Measurements from ENCODE around the gene MMP27. TPM values are rescaled to one million over a fixed set of nuclear protein-coding genes. Genes with fewer than 3 reads are reported as not detected.

The MMP27 gene
- total and polyA plus RNA-seq, 12 donors: not detected

DNA sequence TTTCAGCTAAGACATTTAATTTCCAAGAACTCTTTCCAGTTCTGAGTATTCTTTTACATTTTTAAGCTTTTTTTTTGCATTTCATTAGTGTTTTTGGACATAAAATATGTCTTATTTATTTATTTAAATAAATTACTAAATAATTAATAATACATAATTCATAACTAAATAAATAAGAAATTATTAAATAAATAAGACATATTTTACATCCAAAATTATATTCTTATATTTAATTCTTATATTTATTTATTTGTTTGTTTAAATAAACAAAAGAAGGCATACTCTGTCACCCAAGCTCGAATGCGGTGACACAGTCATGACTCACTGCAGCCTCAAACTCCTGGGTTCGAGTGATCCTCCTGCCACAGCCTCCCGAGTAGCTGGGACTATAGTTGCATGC, 3.1 kb upstream of the MMP27 start:
- intact Hi-C loops (cut with DNase I): no loop called here
- Histone ChIP-seq H3K9me3 (peaks cover 0 to 3% (median 0%) of the 10 kb centered on the region in 11 donors), H3K27ac (no peak overlapping the region), H3K36me3 (no peaks in the 10 kb centered on the region), H3K27me3 (no peaks in the 10 kb centered on the region), H3K4me1 (peaks cover 0 to 14% (median 0%) of the 10 kb centered on the region in 9 donors), H3K4me3 (no peak overlapping the region)
- no peak for ATAC-seq
- WGBS, 2 donors: 75 to 78% methylated on average over 4 of the region's 4 CpGs
- TF ChIP-seq, protein P1, sequence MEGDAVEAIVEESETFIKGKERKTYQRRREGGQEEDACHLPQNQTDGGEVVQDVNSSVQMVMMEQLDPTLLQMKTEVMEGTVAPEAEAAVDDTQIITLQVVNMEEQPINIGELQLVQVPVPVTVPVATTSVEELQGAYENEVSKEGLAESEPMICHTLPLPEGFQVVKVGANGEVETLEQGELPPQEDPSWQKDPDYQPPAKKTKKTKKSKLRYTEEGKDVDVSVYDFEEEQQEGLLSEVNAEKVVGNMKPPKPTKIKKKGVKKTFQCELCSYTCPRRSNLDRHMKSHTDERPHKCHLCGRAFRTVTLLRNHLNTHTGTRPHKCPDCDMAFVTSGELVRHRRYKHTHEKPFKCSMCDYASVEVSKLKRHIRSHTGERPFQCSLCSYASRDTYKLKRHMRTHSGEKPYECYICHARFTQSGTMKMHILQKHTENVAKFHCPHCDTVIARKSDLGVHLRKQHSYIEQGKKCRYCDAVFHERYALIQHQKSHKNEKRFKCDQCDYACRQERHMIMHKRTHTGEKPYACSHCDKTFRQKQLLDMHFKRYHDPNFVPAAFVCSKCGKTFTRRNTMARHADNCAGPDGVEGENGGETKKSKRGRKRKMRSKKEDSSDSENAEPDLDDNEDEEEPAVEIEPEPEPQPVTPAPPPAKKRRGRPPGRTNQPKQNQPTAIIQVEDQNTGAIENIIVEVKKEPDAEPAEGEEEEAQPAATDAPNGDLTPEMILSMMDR (IDR thresholded peaks at IDR 0.05): no peak
- no peak for DNase-seq

DNA sequence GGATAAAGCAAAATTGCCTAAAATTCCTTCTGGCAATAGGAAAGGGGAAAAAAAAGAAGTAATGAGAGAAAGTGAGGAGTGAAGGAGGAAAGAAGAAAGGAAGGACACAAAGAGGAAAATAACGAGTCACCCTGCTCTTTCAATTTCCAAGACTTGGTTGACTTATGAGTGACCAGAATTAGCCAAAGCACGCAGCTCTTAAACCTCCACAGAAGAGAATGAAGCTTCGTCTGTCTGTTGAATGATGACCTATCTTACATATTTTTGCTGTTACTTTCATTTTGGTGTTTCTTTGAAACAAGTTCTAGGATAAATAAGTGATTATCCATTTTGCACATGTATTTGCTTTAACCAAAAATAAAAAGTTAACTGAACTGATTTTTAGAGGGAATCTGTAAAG, 728 bp downstream of the MMP27 start:
- DNase-seq (no peak), ATAC-seq (no peak)
- 80 to 81% methylated on average over 3 of the region's 3 CpGs for WGBS, 2 donors
- H3K36me3 ChIP-seq: no peaks in the 10 kb centered on the region
- TF ChIP-seq, protein P1 (IDR thresholded peaks at IDR 0.05): no peak
- H3K4me1 ChIP-seq: peaks cover 0 to 10% (median 0%) of the 10 kb centered on the region in 9 donors
- no peaks in the 10 kb centered on the region for H3K9me3 ChIP-seq
- H3K27me3 ChIP-seq: no peaks in the 10 kb centered on the region
- no peak overlapping the region for H3K4me3 ChIP-seq
- intact Hi-C loops (cut with DNase I): no loop called here
- no peak overlapping the region for H3K27ac ChIP-seq

DNA sequence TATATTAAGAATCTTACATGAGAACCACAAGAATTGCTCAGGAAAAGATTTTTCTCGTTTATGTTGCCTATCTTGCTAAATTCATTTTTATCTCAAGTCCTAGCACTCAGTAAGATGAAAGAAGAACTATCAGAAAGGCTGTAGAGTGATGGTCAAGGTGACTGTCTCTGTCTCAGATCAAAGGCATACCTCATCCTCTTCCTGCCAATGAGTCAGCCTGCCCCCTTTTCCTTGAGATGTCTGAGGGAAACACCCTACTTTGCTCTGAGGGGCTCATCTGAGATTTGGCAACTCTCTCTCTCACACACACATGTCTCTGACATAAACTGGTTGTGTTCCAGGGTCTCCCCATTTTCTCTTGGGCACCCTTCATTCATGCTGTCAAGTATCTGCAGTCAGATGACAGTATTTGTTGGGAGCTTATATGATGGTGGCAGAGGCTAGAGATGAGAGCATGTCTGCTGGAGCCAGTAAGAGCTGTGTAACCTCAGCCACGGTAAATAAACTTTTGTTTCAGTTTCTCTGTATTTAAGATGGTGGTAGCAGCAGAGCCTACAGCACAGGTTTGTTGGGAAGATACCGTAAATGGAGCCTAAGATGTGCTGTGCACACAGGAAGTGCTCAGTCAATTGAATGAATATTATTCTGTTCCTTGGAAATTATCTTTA, 1.6 kb downstream of the MMP27 start:
- Histone ChIP-seq H3K4me3 (no peak overlapping the region), H3K4me1 (peaks cover 0 to 1% (median 0%) of the 10 kb centered on the region in 9 donors), H3K36me3 (no peaks in the 10 kb centered on the region), H3K9me3 (no peaks in the 10 kb centered on the region), H3K27ac (no peak overlapping the region), H3K27me3 (no peaks in the 10 kb centered on the region)
- TF ChIP-seq, protein P1 (IDR thresholded peaks at IDR 0.05): no peak
- 70% methylated on average over 3 of the region's 3 CpGs for WGBS, 2 donors
- ATAC-seq (no peak), DNase-seq (no peak)
- intact Hi-C loops (cut with DNase I): no loop called here

DNA sequence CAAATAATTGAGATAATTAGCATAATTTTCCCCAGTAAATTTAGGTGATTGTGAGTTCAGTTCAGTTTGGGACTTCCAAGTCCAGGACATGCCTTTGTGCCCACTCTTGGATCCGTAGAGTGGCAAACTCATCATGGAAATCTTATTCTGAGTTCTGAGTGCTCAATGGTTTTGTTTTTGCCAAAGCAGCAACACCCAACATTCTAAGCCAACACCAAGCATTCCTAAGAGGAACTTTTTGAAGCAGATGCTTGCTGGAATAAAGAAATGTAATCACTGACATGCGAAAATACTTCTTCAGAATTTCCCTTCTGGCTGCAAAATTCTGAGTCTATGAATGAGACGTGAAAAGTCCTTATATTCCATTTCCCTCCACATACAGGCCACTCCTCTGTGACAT, 10.4 kb downstream of the MMP27 start:
- H3K27me3 ChIP-seq: no peaks in the 10 kb centered on the region
- TF ChIP-seq, protein P1 (IDR thresholded peaks at IDR 0.05): no peak
- ATAC-seq: no peak
- WGBS, 2 donors: 82 to 88% methylated on average over 3 of the region's 3 CpGs
- H3K4me3 ChIP-seq: no peak overlapping the region
- H3K27ac ChIP-seq: no peak overlapping the region
- no peaks in the 10 kb centered on the region for H3K9me3 ChIP-seq
- DNase-seq: no peak
- intact Hi-C loops (cut with DNase I): no loop called here
- H3K36me3 ChIP-seq: no peaks in the 10 kb centered on the region
- H3K4me1 ChIP-seq: no peaks in the 10 kb centered on the region
